ENCODE data around the gene FAM3A. TPM values are rescaled to one million over a fixed set of nuclear protein-coding genes. Genes with fewer than 3 reads are reported as not detected.
"Not testable (repeated sequence)": the region's sequence is repeated elsewhere in the genome, so short reads cannot be mapped to it uniquely, and the experiment has no call there.

FAM3A gene
- total RNA-seq (2014; rRNA removed; shearing (Covaris generic)) (14.0 and 16.5 TPM in 2 replicates), polyA plus RNA-seq (2016; fragmentation: Nextera tagmentation; extraction: Ambion mirVana) (11.8 and 12.0 TPM in 2 replicates)
- long read RNA-seq, partial matches to known transcripts, result 0 of 11 reads
- long read RNA-seq, other reads (novel, unspliced or antisense), result 2 of 11 reads

GRCh38 chrX:154515966-154516655 lies at the start of gene FAM3A:
Gene FAM3A, minus strand, starts transcription at chrX:154516232. Its CDS starts 460 bp downstream, at chrX:154515772.
- 0 out of 2 replicates have a peak, but pooled peaks cover 4% of the 10 kb centered on the region for H3F3A ChIP-seq (replicated peaks; ENCODE audit: low read depth)
- H3K4me3 ChIP-seq, result peak within 1 kb of the TSS; percentile 69
- DNase-seq (ENCODE audit: low spot score) (peak; percentile 75), ATAC-seq (peak; percentile 83)
- H3K27ac ChIP-seq (ENCODE audit: low read depth), result peak within 1 kb of the TSS; percentile 90
- Mint-ChIP-seq H3K27ac (peak within 1 kb of the TSS; percentile 96), H3K4me3 (peak within 1 kb of the TSS; percentile 79), H3K4me1 (peaks cover 14% of the 10 kb centered on the region), H3K36me3 (ENCODE audit: low read depth) (no peaks in the 10 kb centered on the region), H3K9me3 (no peaks in the 10 kb centered on the region), H3K27me3 (ENCODE audit: insufficient read depth, low read depth, poor library complexity) (peaks cover 12% of the 10 kb centered on the region)
- H4K20me1 ChIP-seq (replicated peaks; ENCODE audit: insufficient read depth), result no peaks in the 10 kb centered on the region
- no peaks in the 10 kb centered on the region for H3K79me2 ChIP-seq (replicated peaks; ENCODE audit: insufficient read depth)
- H2AFZ ChIP-seq, result no peak within 1 kb of the TSS
- no peaks in the 10 kb centered on the region for H3K9me2 ChIP-seq (ENCODE audit: insufficient read depth)
- TF ChIP-seq POLR2AphosphoS5 (IDR thresholded peaks at IDR 0.05; ENCODE audit: low read depth) (peak; percentile 60), CTCF (conservative IDR thresholded peaks at IDR 0.05; ENCODE audit: low read depth in 2 of 2) (no peak)
- peaks cover 4% of the 10 kb centered on the region; the same call in 1 of the 2 replicates for H3K27me3 ChIP-seq (ENCODE audit: insufficient read depth)
- no peaks in the 10 kb centered on the region for H3K36me3 ChIP-seq (ENCODE audit: insufficient read depth)
- peak within 1 kb of the TSS; percentile 78 for H3K4me2 ChIP-seq
- peaks cover 10% of the 10 kb centered on the region for H3K4me1 ChIP-seq (ENCODE audit: insufficient read depth)

- H3K79me2 ChIP-seq (replicated peaks; ENCODE audit: insufficient read depth); H3K36me3 Mint-ChIP-seq (ENCODE audit: low read depth); H3K4me1 ChIP-seq (ENCODE audit: insufficient read depth); H2AFZ ChIP-seq; ATAC-seq; H3K4me2 ChIP-seq; H3K27me3 Mint-ChIP-seq (ENCODE audit: insufficient read depth, low read depth, poor library complexity); H3K27ac Mint-ChIP-seq; H3K36me3 ChIP-seq (ENCODE audit: insufficient read depth); H3K4me3 ChIP-seq; H3K27me3 ChIP-seq (ENCODE audit: insufficient read depth); H3F3A ChIP-seq (replicated peaks; ENCODE audit: low read depth); H3K9me2 ChIP-seq (ENCODE audit: insufficient read depth); DNase-seq (ENCODE audit: low spot score); H4K20me1 ChIP-seq (replicated peaks; ENCODE audit: insufficient read depth); H3K27ac ChIP-seq (ENCODE audit: low read depth); H3K4me3 Mint-ChIP-seq; H3K9me3 Mint-ChIP-seq; H3K4me1 Mint-ChIP-seq: not testable (repeated sequence)
These were observed 46.3 kb upstream of the FAM3A start for GRCh38 chrX:154562295-154562694.

GRCh38 chrX:154560326-154560725 lies 44.3 kb upstream of the FAM3A start:
- not testable (repeated sequence) for H3K4me1 ChIP-seq (ENCODE audit: insufficient read depth); H3K27me3 Mint-ChIP-seq (ENCODE audit: insufficient read depth, low read depth, poor library complexity); H3K4me1 Mint-ChIP-seq; H3K36me3 Mint-ChIP-seq (ENCODE audit: low read depth); H3K9me2 ChIP-seq (ENCODE audit: insufficient read depth); H3K27ac Mint-ChIP-seq; H3K27ac ChIP-seq (ENCODE audit: low read depth); H3K4me3 ChIP-seq; H3K9me3 Mint-ChIP-seq; DNase-seq (ENCODE audit: low spot score); H3K27me3 ChIP-seq (ENCODE audit: insufficient read depth); H3K4me3 Mint-ChIP-seq; H3F3A ChIP-seq (replicated peaks; ENCODE audit: low read depth); H3K79me2 ChIP-seq (replicated peaks; ENCODE audit: insufficient read depth); H4K20me1 ChIP-seq (replicated peaks; ENCODE audit: insufficient read depth); H2AFZ ChIP-seq; H3K4me2 ChIP-seq; H3K36me3 ChIP-seq (ENCODE audit: insufficient read depth)
- ATAC-seq, result peak; percentile 27

GRCh38 chrX:154558896-154559295 lies 42.9 kb upstream of the FAM3A start:
- H3K27me3 Mint-ChIP-seq (ENCODE audit: insufficient read depth, low read depth, poor library complexity); H3K4me1 Mint-ChIP-seq; DNase-seq (ENCODE audit: low spot score); H3K4me2 ChIP-seq; H3K9me3 Mint-ChIP-seq; H3K4me3 ChIP-seq; H3F3A ChIP-seq (replicated peaks; ENCODE audit: low read depth); H4K20me1 ChIP-seq (replicated peaks; ENCODE audit: insufficient read depth); H3K27ac ChIP-seq (ENCODE audit: low read depth); H3K27ac Mint-ChIP-seq; H3K4me3 Mint-ChIP-seq; H2AFZ ChIP-seq; H3K79me2 ChIP-seq (replicated peaks; ENCODE audit: insufficient read depth); H3K36me3 ChIP-seq (ENCODE audit: insufficient read depth); H3K4me1 ChIP-seq (ENCODE audit: insufficient read depth); ATAC-seq; H3K27me3 ChIP-seq (ENCODE audit: insufficient read depth); H3K9me2 ChIP-seq (ENCODE audit: insufficient read depth); H3K36me3 Mint-ChIP-seq (ENCODE audit: low read depth): not testable (repeated sequence)

GRCh38 chrX:154558060-154558690 lies 42.1 kb upstream of the FAM3A start:
- not testable (repeated sequence) for H3F3A ChIP-seq (replicated peaks; ENCODE audit: low read depth); H4K20me1 ChIP-seq (replicated peaks; ENCODE audit: insufficient read depth); H3K9me2 ChIP-seq (ENCODE audit: insufficient read depth); H3K79me2 ChIP-seq (replicated peaks; ENCODE audit: insufficient read depth); H3K4me2 ChIP-seq; H3K36me3 ChIP-seq (ENCODE audit: insufficient read depth); H3K4me1 Mint-ChIP-seq; H3K9me3 Mint-ChIP-seq; H3K4me3 Mint-ChIP-seq; H3K27ac Mint-ChIP-seq; H3K4me3 ChIP-seq; H3K27me3 Mint-ChIP-seq (ENCODE audit: insufficient read depth, low read depth, poor library complexity); H3K27ac ChIP-seq (ENCODE audit: low read depth); H3K36me3 Mint-ChIP-seq (ENCODE audit: low read depth); DNase-seq (ENCODE audit: low spot score); H3K4me1 ChIP-seq (ENCODE audit: insufficient read depth); H3K27me3 ChIP-seq (ENCODE audit: insufficient read depth); H2AFZ ChIP-seq; ATAC-seq

Measured in GM23338 (cell line).